ENCODE data around the gene PCGF1.
A peak's percentile ranks its signal among the peaks of the same experiment; 100 is the strongest.

The PCGF1 gene

DNA sequence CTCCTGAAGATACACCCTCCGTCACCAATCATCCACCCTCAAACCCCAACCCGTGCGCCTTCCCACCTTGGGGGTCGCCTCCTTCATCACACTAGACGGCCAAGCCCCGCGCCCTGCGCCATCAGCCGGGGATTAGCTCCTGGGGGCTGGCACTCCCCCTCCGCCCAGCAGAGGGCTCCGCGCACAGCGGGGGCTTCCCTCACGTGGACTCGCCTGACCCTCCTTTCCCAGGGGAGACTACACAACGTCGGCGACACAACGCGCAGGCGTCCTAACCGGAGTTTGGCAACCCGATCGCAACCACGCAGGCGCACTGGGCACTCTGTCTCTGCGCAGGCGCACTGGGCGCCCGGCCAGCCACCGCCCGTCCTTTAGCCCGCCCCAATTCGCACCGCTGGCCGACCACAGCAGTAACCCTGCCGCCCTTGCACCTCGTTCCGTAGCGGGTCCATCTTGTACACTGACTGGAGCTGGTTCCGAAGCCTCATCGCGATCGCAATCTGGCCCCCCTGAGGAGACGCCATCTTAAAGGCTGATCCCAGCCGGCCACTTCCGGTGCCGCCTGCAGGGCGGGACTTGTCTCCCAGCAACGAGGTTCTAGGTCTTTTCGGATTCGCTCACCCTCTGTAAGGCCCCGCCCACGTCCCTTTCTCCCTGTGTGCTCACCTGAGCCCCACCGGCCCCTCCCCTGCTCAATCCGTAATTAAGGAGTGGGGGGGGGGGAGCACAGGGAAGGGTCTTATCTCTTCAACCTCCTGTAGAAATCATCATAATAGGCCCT lies at the start of gene PCGF1:
Gene PCGF1, minus strand, starts transcription at position 551 of the 781 bp plus-strand sequence. Its CDS starts 27 bp downstream, at position 524.
- peak; percentile 99 for DNase-seq

DNA sequence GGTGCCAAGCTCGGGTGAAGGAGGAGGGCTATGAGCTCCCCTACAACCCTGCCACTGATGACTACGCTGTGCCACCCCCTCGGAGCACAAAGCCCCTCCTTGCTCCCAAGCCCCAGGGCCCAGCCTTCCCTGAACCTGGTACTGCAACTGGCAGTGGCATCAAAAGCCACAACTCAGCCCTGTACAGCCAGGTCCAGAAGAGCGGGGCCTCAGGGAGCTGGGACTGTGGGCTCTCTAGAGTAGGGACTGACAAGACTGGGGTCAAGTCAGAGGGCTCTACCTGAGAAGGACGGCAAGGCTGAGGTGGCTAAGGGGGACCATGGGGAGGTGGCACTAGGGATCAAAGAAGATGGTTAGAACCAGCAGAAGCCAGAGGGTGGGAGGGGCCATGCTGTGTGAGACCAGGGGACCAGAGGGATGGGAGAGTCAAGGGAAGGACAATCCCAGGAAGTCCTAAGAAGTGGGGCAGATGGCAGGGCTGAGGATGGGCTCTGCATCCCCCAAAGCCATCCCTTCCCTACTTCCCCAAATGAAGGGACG lies 49.4 kb upstream of the PCGF1 start:
- no peak for DNase-seq

DNA sequence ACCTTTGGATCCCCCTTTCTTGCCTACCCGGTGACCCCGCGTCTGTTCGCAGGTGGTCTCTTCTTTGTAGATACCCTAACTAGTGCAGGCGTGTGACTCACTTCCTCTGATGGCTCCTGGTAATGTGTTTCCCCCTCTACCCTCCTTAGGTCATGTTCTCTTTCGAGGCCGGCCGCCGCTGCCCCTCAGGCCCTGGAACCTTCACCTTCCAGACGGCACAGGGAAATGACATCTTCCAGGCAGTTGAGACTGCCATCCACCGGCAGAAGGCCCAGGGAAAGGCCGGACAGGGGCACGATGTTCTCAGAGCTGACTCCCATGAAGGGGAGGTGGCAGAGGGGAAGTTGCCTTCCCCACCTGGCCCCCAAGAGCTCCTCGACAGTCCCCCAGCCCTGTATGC lies 48.7 kb upstream of the PCGF1 start:
- no peak for DNase-seq

- no peak for DNase-seq
These were observed 48.2 kb upstream of the PCGF1 start for GRCh38 chr2:74555610-74556103.

- peak; percentile 51 for DNase-seq
These were observed 47.5 kb upstream of the PCGF1 start for GRCh38 chr2:74554820-74555531.

GRCh38 chr2:74553892-74554819 lies 46.7 kb upstream of the PCGF1 start, which contains the start of the genes DOK1 and LOXL3:
Gene DOK1 (plus strand): TSS chr2:74554720. CDS start chr2:74554755, 35 bp downstream.
Gene LOXL3 (minus strand): TSS chr2:74553942. CDS start chr2:74552634, 1,308 bp downstream.
- DNase-seq = peak; percentile 86

DNA sequence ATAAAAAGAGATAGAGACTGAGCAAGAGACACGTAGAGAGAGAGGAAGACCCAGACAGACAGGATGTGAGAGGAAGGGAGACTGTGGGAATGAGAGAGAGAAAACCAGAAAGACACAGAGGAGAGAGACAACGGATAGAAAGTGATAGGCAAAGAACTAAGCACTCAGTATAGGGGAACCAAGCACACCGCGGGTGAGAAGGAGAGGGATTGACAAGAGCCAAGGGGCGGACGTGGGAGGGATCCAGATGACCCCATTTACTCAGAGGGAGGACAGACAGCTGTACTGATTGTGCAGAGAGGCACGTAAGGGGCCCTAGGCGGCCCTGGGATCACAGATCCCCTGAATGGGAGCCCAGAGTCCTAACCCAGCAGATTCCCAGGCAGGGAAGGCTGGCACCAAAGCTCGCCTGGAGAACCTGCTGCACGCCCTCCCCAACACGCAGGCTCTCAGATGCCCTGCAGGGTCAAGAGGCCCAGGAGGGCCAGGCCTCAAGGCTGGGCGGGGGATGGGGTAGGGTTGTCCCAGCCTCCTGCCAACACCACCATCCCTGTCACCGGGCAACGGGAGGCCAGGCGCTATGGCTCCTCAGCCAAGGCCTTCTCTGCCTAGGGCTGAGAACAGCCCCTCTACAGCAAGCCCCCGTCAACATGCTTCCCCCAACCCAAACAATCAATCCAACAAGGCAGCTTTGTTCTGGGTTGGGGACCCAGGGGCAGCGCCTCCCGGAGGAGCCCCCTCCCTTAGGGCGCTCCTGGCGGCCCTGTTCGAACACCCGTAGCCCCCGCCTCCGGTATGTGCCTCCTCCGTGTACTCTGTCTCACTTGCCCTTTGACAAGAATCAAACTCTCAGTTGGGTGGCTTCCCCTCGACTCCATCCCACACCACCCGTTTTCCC lies 45.7 kb upstream of the PCGF1 start:
- DNase-seq = no peak

DNA sequence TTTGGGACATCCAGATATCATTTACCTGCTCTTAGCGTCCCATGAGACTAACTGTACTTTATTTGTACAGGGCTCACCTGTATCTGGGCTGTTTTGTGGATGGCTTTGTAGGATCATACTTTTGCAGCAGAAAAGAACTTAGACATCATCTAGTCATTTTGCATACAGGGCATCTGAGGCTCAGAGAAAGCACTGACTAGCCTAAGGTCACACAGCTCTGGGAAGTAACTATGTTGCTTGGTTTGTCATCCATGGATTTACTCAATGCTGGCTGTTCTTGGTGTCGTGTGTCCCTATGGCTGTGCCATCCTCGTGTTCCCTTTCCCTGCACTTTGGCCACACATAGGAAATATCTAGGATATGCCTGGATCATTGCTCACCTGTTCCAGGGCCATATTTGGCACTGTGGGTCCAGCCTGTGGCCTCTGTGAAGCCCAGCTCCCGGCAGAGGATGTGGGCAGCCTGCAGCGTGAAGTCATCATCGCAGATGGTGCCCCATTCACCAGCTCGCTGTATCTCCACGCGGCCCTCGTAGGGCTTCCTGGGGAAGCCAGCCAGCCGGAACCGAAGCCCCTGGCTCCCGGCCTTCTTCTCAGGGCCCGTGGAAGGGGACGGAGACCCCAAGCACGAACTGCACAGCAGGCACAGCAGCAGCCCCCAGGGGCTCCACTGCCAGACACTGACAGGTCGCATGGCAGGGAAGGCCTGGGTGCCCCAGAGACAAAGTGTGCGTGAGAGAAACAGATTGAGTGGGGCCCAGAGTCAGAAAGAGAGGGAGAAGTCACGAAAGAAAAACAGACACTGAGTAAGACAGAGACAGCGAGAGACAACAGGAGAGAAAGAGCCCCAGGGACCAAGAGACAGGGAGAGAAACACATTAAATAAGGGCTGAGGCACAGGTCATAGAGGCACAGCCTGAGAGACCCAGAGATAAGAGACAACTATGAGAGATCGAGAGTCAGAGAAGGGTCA lies 44.7 kb upstream of the PCGF1 start:
- no peak for DNase-seq

GRCh38 chr2:74551530-74551929 lies 44.0 kb upstream of the PCGF1 start:
- DNase-seq = no peak

DNA sequence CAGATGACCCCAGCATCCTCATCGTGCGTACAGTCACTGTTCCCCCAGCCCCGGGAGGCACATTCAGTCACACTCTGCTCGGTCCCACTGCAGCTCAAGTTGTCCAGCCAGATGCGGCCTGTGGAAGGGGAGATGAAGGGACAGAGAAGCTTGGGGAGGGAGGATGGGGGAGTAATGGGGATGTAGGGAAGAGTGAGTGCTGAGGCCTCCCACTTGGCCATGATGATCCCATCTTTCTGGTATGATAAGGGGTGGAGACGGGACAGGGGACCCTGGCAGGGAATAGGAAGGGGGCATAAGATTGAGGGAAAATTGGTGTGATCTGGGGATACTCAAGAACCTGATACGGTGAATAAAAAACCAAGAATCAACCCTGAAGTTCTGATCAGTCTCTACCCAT lies 42.7 kb upstream of the PCGF1 start:
- DNase-seq = no peak

- DNase-seq = no peak
These were observed 41.7 kb upstream of the PCGF1 start for GRCh38 chr2:74548900-74549826.

GRCh38 chr2:74548285-74548899 lies 40.9 kb upstream of the PCGF1 start:
- no peak for DNase-seq

DNA sequence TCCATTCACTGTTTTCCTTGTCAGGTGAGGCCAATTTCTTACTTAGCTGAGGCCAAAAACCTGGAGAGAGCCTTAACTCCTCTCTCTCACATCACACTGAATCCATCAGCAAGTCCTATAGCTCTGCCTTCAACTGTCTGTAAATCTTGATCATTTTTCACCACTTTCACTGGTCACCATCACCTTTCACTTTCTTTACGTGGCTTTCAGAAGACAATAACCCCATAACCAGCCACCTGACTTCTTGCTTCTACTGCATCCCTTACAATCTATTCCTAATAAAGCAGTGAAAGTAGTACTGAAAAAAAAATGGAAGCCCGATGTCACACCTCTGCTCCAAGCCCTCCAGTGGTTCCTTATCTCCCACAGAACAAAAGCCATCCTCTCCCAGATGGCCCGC lies 38.5 kb upstream of the PCGF1 start:
- no peak for DNase-seq

- no peak for DNase-seq
These were observed 37.1 kb upstream of the PCGF1 start for GRCh38 chr2:74544634-74545033.

- DNase-seq = no peak
These were observed 35.5 kb upstream of the PCGF1 start for GRCh38 chr2:74542978-74543377.

DNA sequence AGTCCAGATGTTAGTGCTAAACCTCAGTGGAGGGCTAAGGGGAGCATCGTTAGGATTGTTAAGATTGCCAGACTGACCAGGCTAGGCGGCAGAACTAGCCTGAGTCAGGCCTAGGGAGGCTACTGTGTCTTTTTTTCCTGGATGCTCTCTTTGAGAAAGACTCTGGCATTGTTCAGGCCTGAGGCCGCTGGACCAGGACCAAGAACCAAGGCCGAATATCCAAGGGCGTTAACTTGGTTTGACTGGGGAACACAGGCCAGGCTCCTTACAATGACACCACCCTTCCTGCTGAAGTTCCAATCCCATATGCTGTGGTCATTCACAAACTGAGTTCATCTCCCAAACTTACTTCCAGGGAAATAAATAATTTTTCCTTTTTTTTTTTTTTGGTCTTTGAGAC lies 32.8 kb upstream of the PCGF1 start:
- DNase-seq = no peak

GRCh38 chr2:74538881-74539339 lies 31.4 kb upstream of the PCGF1 start:
- DNase-seq = no peak

DNA sequence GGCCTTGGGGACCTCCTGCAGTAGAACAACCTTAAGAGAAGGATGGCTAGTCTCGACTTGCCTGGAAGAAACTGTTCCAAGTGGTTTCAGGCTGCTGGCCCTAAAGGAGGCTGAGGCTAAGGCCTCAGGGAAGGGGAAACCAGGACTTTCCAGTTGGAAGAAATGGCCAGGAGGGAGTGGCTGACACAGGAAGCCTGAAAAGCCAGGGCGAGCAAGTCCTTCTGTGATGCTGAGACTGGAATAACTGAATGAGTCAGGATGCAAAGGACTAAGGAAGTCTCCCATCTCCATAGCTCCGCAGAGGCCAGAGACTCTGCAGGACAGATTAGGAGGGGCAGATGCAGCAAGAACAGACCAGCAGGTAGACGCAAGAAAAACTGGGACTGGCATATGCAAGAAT lies 29.6 kb upstream of the PCGF1 start:
- DNase-seq = no peak

All from stimulated activated CD4-positive, alpha-beta T cell treated with anti-CD3 and anti-CD28 coated beads, Interleukin-4, amount 100 ng/mL, for 1 hour (primary cell).